ENCODE results near the gene NRXN3.

The NRXN3 gene

DNA sequence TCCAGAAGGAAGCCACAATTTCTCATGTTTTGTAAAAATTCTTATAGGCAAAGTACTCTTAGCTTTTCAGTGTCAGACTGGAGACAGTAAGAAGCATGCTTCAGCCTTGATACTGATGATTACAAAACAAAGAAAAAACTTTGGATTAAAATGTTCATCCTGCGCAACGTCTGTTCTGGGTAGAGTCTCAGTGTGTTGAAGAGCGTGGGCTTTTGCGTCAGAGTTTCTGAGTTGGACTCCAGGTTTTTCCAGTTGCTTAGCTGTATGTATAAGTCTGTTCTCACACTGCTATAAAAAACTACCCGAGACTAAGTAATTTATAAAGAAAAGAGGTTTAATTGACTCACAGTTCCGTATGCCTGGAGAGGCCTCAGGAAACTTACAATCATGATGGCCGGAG is 1533.0 kb downstream of the NRXN3 start:
- Histone ChIP-seq H3K27me3 (ENCODE audit: low read length) (no peaks in the 10 kb centered on the region), H2AFZ (ENCODE audit: low read depth, low read length, severe bottlenecking) (no peak overlapping the region), H4K20me1 (ENCODE audit: low read depth, low read length) (no peaks in the 10 kb centered on the region), H3K27ac (ENCODE audit: low read depth, low read length) (no peak overlapping the region), H3K9me2 (replicated peaks; ENCODE audit: insufficient read depth, low read length) (no peaks in the 10 kb centered on the region), H3K79me2 (ENCODE audit: insufficient read depth, low read length) (no peaks in the 10 kb centered on the region), H3F3A (ENCODE audit: insufficient read depth) (no peaks in the 10 kb centered on the region), H3K36me3 (ENCODE audit: low read length) (no peaks in the 10 kb centered on the region), H3K9me3 (ENCODE audit: insufficient read depth, low read length) (no peaks in the 10 kb centered on the region), H3K4me3 (ENCODE audit: insufficient read depth, low read length, poor library complexity, severe bottlenecking) (no peak overlapping the region), H3K9ac (ENCODE audit: low read length) (no peak overlapping the region), H3K4me2 (ENCODE audit: low read depth, low read length, poor library complexity, severe bottlenecking) (no peak overlapping the region)
- TF ChIP-seq, protein P1, sequence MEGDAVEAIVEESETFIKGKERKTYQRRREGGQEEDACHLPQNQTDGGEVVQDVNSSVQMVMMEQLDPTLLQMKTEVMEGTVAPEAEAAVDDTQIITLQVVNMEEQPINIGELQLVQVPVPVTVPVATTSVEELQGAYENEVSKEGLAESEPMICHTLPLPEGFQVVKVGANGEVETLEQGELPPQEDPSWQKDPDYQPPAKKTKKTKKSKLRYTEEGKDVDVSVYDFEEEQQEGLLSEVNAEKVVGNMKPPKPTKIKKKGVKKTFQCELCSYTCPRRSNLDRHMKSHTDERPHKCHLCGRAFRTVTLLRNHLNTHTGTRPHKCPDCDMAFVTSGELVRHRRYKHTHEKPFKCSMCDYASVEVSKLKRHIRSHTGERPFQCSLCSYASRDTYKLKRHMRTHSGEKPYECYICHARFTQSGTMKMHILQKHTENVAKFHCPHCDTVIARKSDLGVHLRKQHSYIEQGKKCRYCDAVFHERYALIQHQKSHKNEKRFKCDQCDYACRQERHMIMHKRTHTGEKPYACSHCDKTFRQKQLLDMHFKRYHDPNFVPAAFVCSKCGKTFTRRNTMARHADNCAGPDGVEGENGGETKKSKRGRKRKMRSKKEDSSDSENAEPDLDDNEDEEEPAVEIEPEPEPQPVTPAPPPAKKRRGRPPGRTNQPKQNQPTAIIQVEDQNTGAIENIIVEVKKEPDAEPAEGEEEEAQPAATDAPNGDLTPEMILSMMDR (IDR thresholded peaks at IDR 0.05; ENCODE audit: insufficient read depth, low read length, poor library complexity, severe bottlenecking): no peak
- TF ChIP-seq EZH2phosphoT487 (conservative IDR thresholded peaks at IDR 0.05; ENCODE audit: low read length): no peak

DNA sequence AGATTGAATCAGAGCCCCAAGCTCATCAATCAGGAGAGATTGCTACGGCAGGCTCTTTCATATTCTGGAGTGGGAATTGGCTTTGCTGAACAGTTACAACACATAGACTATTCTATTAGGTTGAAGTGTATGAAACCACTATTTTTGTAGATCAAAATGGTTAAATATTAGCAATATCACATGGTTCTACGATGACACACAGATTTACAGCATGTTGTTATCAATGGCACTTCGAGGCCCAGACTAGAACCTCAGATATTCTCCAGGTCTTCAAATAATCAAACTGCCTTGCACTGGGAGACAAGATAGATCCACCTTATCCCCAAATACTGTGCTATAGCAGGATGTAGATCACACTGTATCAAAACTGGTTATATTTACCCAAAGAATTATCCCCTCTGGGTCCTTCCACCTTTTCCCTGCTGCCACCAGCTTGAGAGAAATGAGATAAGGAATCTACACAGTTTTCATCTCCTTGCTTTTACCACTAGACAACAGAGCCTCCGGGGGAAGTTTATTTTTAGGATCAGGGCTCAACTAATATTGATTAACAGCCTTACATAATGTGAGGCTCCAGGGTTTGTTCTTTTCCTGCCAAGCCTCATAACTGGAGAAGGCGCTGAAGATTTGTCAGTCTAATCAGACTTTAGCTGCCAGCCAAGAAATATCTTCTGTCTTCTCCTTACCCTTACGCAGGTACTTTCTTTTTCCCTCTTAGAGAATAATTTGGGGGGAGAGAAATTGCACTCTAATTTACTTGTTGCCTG is 1534.1 kb downstream of the NRXN3 start:
- H3K9ac ChIP-seq (ENCODE audit: low read length): no peak overlapping the region
- no peak for TF ChIP-seq EZH2phosphoT487 (conservative IDR thresholded peaks at IDR 0.05; ENCODE audit: low read length)
- TF ChIP-seq, protein P1 (IDR thresholded peaks at IDR 0.05; ENCODE audit: insufficient read depth, low read length, poor library complexity, severe bottlenecking): no peak
- H3K27ac ChIP-seq (ENCODE audit: low read depth, low read length): no peak overlapping the region
- H3K36me3 ChIP-seq (ENCODE audit: low read length): no peaks in the 10 kb centered on the region
- H3K9me3 ChIP-seq (ENCODE audit: insufficient read depth, low read length): no peaks in the 10 kb centered on the region
- no peak overlapping the region for H2AFZ ChIP-seq (ENCODE audit: low read depth, low read length, severe bottlenecking)
- H3K4me3 ChIP-seq (ENCODE audit: insufficient read depth, low read length, poor library complexity, severe bottlenecking): no peak overlapping the region
- H3K9me2 ChIP-seq (replicated peaks; ENCODE audit: insufficient read depth, low read length): no peaks in the 10 kb centered on the region
- H3K27me3 ChIP-seq (ENCODE audit: low read length): no peaks in the 10 kb centered on the region
- no peak overlapping the region for H3K4me2 ChIP-seq (ENCODE audit: low read depth, low read length, poor library complexity, severe bottlenecking)
- H3F3A ChIP-seq (ENCODE audit: insufficient read depth): no peaks in the 10 kb centered on the region
- H4K20me1 ChIP-seq (ENCODE audit: low read depth, low read length): no peaks in the 10 kb centered on the region
- H3K79me2 ChIP-seq (ENCODE audit: insufficient read depth, low read length): no peaks in the 10 kb centered on the region

DNA sequence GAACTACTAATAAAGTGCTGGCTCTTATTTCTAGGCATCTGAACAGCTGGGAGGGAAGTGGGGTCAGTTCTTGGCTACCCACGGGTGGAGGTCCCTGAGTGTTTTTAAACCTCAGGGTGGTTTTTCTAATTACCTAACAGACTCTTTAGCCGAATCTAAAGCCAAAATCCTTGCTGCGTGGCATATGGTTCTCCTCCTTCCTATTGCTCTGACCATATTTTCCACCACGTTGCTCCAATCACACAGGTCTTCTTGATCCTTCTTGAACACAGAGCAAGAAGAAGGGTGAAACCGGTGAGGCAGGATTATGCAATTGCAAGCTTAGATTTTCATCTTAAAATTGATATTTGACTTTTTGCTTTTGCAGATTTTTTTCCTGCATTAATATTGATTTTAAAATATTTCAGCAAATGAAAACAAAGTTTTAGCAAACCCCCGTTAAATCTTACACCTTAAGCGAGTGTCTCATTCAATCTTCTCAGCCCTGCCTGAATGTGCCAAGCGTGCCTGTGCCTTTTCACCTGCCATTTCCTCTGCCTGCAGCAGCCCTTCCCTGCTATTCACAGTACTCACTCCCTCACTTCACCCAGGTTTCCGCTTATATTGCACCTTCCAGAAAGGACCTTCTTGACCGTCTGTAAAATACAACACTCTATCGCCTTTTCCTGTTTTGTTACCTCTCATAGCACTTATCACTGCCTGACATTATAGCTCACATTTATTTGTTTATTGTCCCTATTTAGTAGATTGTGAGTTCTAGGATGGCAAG is 1535.1 kb downstream of the NRXN3 start:
- Histone ChIP-seq H3K9ac (ENCODE audit: low read length) (no peak overlapping the region), H3K4me3 (ENCODE audit: insufficient read depth, low read length, poor library complexity, severe bottlenecking) (no peak overlapping the region), H3K27ac (ENCODE audit: low read depth, low read length) (no peak overlapping the region), H3K36me3 (ENCODE audit: low read length) (no peaks in the 10 kb centered on the region), H3K27me3 (ENCODE audit: low read length) (no peaks in the 10 kb centered on the region), H3F3A (ENCODE audit: insufficient read depth) (no peaks in the 10 kb centered on the region), H3K9me2 (replicated peaks; ENCODE audit: insufficient read depth, low read length) (no peaks in the 10 kb centered on the region), H2AFZ (ENCODE audit: low read depth, low read length, severe bottlenecking) (no peak overlapping the region), H4K20me1 (ENCODE audit: low read depth, low read length) (no peaks in the 10 kb centered on the region), H3K4me2 (ENCODE audit: low read depth, low read length, poor library complexity, severe bottlenecking) (no peak overlapping the region), H3K9me3 (ENCODE audit: insufficient read depth, low read length) (no peaks in the 10 kb centered on the region), H3K79me2 (ENCODE audit: insufficient read depth, low read length) (no peaks in the 10 kb centered on the region)
- TF ChIP-seq, protein P1 (IDR thresholded peaks at IDR 0.05; ENCODE audit: insufficient read depth, low read length, poor library complexity, severe bottlenecking): no peak
- no peak for TF ChIP-seq EZH2phosphoT487 (conservative IDR thresholded peaks at IDR 0.05; ENCODE audit: low read length)
